Epithelial cell of esophagus (primary cell): ENCODE data around the gene TRMT44.
A peak's percentile ranks its signal among the peaks of the same experiment; 100 is the strongest.

Experiments used
- DNase-seq: peaks from one replicate; pipeline ENCODE4 v3.0.0; 2010; ENCODE audit warnings: low read depth
- H3K4me3 ChIP-seq: 2 replicates; pipeline ENCODE4 v1.5.1; 2011; ENCODE audit warnings: mild to moderate bottlenecking, low read length, control low read depth
- CTCF ChIP-seq: IDR thresholded peaks from 2 replicates; pipeline ENCODE4 v1.5.1; 2011; ENCODE audit warnings: low read depth, mild to moderate bottlenecking, low read length, control low read depth, inconsistent platforms; ENCODE audit not compliant: insufficient read depth; ENCODE audit errors: missing control alignments

TRMT44 gene

GRCh38 chr4:8440492-8441311 lies at the start of gene TRMT44, which contains the start of gene ACOX3:
Gene TRMT44, plus strand, starts transcription at chr4:8440777. Its CDS starts 46 bp downstream, at chr4:8440823.
Gene ACOX3, minus strand, starts transcription at chr4:8440723. Its CDS starts 24,202 bp downstream, at chr4:8416521.
- H3K4me3 ChIP-seq, result peak within 1 kb of the TSS; percentile 90
- TF ChIP-seq CTCF, result no peak
- DNase-seq, result peak; percentile 94

GRCh38 chr4:8391071-8391470 lies 49.5 kb upstream of the TRMT44 start:
- TF ChIP-seq CTCF, result no peak
- DNase-seq, result no peak
- no peak overlapping the region for H3K4me3 ChIP-seq

GRCh38 chr4:8391972-8392371 lies 48.6 kb upstream of the TRMT44 start:
- H3K4me3 ChIP-seq, result no peak overlapping the region
- DNase-seq, result peak; percentile 77
- no peak for TF ChIP-seq CTCF

- DNase-seq, result no peak
- TF ChIP-seq CTCF, result no peak
- no peak overlapping the region for H3K4me3 ChIP-seq
These were observed 47.9 kb upstream of the TRMT44 start for GRCh38 chr4:8392591-8393190.

- H3K4me3 ChIP-seq, result no peak overlapping the region
- no peak for TF ChIP-seq CTCF
- peak; percentile 81 for DNase-seq
These were observed 47.0 kb upstream of the TRMT44 start for GRCh38 chr4:8393593-8394038.

GRCh38 chr4:8394061-8394519 lies 46.5 kb upstream of the TRMT44 start:
- no peak for DNase-seq
- H3K4me3 ChIP-seq, result no peak overlapping the region
- TF ChIP-seq CTCF, result no peak
